Testis (tissue), 2 donors: ENCODE results near the gene CHRDL1.

Experiments used
- POLR2A ChIP-seq: fragments of 450-650 bp; IDR thresholded peaks from one replicate; pipeline ENCODE4 v1.6.1; 2017; ENCODE audit warnings: antibody characterized with exemption, mild to moderate bottlenecking, moderate library complexity
- TF ChIP-seq, protein P1 (sequence below), 3 experiments: fragments of 450-650 bp in 2 of 3; fragments of 200-600 bp in 1 of 3; sonication (generic) in 1 of 3; IDR thresholded peaks; one replicate each; pipeline ENCODE4 v1.5.1; 2016 to 2019; ENCODE audit warnings: antibody characterized with exemption in 3 of 3, mild to moderate bottlenecking in 2 of 3, moderate library complexity in 1 of 3

DNA sequence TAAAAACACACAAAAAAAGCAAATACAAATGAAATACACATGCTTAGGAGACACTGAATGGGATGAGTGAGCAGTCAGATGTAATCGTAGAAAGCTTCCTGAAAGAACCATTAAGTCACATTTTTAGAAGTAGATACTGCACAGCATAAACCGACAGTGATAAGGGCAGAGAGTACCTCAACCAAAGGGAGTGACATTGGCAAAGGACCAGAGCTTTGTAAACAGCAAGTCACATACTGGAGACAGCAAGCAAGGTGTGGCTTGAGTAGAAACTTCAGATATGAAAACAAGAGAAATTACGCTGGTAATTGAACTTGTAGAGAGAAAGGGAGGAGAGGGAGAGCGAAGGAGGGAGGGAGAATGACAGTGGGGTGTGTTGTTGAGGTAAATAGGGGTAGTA, 92.0 kb downstream of the CHRDL1 start:
- TF ChIP-seq, protein P1, sequence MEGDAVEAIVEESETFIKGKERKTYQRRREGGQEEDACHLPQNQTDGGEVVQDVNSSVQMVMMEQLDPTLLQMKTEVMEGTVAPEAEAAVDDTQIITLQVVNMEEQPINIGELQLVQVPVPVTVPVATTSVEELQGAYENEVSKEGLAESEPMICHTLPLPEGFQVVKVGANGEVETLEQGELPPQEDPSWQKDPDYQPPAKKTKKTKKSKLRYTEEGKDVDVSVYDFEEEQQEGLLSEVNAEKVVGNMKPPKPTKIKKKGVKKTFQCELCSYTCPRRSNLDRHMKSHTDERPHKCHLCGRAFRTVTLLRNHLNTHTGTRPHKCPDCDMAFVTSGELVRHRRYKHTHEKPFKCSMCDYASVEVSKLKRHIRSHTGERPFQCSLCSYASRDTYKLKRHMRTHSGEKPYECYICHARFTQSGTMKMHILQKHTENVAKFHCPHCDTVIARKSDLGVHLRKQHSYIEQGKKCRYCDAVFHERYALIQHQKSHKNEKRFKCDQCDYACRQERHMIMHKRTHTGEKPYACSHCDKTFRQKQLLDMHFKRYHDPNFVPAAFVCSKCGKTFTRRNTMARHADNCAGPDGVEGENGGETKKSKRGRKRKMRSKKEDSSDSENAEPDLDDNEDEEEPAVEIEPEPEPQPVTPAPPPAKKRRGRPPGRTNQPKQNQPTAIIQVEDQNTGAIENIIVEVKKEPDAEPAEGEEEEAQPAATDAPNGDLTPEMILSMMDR (IDR thresholded peaks at IDR 0.05) = no peak
- TF ChIP-seq POLR2A = no peak
